ENCODE measurements around the gene TBRG1.

- TF ChIP-seq CTCF (IDR thresholded peaks at IDR 0.05) (no peak), POLR2A (IDR thresholded peaks at IDR 0.05) (no peak), EP300 (IDR thresholded peaks at IDR 0.05) (no peak)
These were observed 16.5 kb downstream of the TBRG1 start for GRCh38 chr11:124639186-124639585.

Measured in ovary (tissue), 3 donors.